SK-N-SH (cell line): ENCODE measurements around the gene CLASRP. TPM values are rescaled to one million over a fixed set of nuclear protein-coding genes. Genes with fewer than 3 reads are reported as not detected.

Source experiments
- CTCF ChIA-PET: fragments of 300-600, 350-600 bp; formaldehyde crosslinking; extraction: SDS; loops from one replicate; lab custom pipeline; 2021; lab: Yijun Ruan, JAX
- POLR2A ChIA-PET: fragments of 350-600 bp; sonication (Branson Sonifier 250); formaldehyde crosslinking; extraction: SDS; loops from one replicate; lab custom pipeline; 2020; ENCODE audit warnings: antibody characterized with exemption, inconsistent platforms; lab: Yijun Ruan, JAX
- DNase-seq: peaks from one replicate; pipeline ENCODE4 v3.0.0; 2012
- H2AFZ ChIP-seq: fragments of 200-600 bp; sonication (generic); 2 replicates; pipeline ENCODE4 v1.8.1; 2016; ENCODE audit warnings: antibody characterized with exemption, mild to moderate bottlenecking, low read depth
- H3F3A ChIP-seq: fragments of 200-600 bp; sonication (generic); replicated peaks from 2 replicates; pipeline ENCODE3; 2016; ENCODE audit warnings: antibody characterized with exemption, mild to moderate bottlenecking; ENCODE audit not compliant: insufficient read depth
- H3K27ac ChIP-seq, 2 experiments: fragments of 200-500 bp in 1 of 2; fragments of 200-600 bp in 1 of 2; sonication (Bioruptor generic) in 1 of 2; sonication (generic), shearing (Covaris generic) in 1 of 2; 2 replicates each; pipeline versions ENCODE4 v1.5.1 to v1.6.1; 2014 to 2016; ENCODE audit warnings: low read depth in 2 of 2, inconsistent platforms in 1 of 2, low read length in 1 of 2, mild to moderate bottlenecking in 1 of 2, mixed read lengths in 1 of 2
- H3K27me3 ChIP-seq: fragments of 200-600 bp; sonication (generic), shearing (Covaris generic); 2 replicates; pipeline ENCODE4 v1.6.1; 2016; ENCODE audit warnings: mixed run types; ENCODE audit not compliant: insufficient read depth
- H3K36me3 ChIP-seq, 2 experiments: fragments of 200-500 bp in 1 of 2; fragments of 200-600 bp in 1 of 2; sonication (Bioruptor generic) in 1 of 2; sonication (generic) in 1 of 2; replicated peaks in 1 of 2; 2 replicates each; pipeline versions ENCODE3 to v1.5.1; 2014 to 2016; ENCODE audit warnings: low read length in 1 of 2, mild to moderate bottlenecking in 1 of 2; ENCODE audit not compliant: insufficient read depth in 2 of 2, control insufficient read depth in 1 of 2
- H3K4me1 ChIP-seq, 2 experiments: fragments of 200-500 bp in 1 of 2; fragments of 200-600 bp in 1 of 2; sonication (Bioruptor generic) in 1 of 2; sonication (generic), shearing (Covaris generic) in 1 of 2; 2 replicates each; pipeline versions ENCODE4 v1.5.1 to v1.6.1; 2014 to 2016; ENCODE audit warnings: low read depth in 1 of 2, low read length in 1 of 2, mixed run types in 1 of 2; ENCODE audit not compliant: insufficient read depth in 2 of 2, control insufficient read depth in 1 of 2
- H3K4me2 ChIP-seq: fragments of 200-600 bp; sonication (generic), shearing (Covaris generic); 2 replicates; pipeline ENCODE4 v1.6.1; 2017; ENCODE audit warnings: mixed run types
- H3K4me3 ChIP-seq, 2 experiments: fragments of 200-500 bp in 1 of 2; fragments of 200-600 bp in 1 of 2; sonication (Bioruptor generic) in 1 of 2; sonication (generic), shearing (Covaris generic) in 1 of 2; 2 replicates each; pipeline versions ENCODE4 v1.5.1 to v1.8.1; 2014 to 2016; ENCODE audit warnings: low read depth in 2 of 2, inconsistent platforms in 1 of 2, low read length in 1 of 2, mild to moderate bottlenecking in 1 of 2, mixed read lengths in 1 of 2, moderate library complexity in 1 of 2
- H3K79me2 ChIP-seq: fragments of 200-600 bp; sonication (generic); 2 replicates; pipeline ENCODE4 v1.8.1; 2017; ENCODE audit warnings: mild to moderate bottlenecking; ENCODE audit not compliant: insufficient read depth
- H3K9ac ChIP-seq: fragments of 200-600 bp; sonication (generic); 2 replicates; pipeline ENCODE4 v1.6.1; 2017; ENCODE audit warnings: mixed run types
- H3K9me2 ChIP-seq: fragments of 200-600 bp; sonication (generic); 2 replicates; pipeline ENCODE4 v1.6.1; 2017; ENCODE audit warnings: mixed run types
- H3K9me3 ChIP-seq: fragments of 200-600 bp; sonication (generic); 2 replicates; pipeline ENCODE4 v1.6.1; 2017; ENCODE audit warnings: mixed run types, mild to moderate bottlenecking, moderate library complexity
- H4K20me1 ChIP-seq: fragments of 200-600 bp; sonication (generic); 2 replicates; pipeline ENCODE4 v1.6.1; 2017; ENCODE audit warnings: mild to moderate bottlenecking, mixed run types; ENCODE audit not compliant: insufficient read depth
- ELF1 ChIP-seq: IDR thresholded peaks from 2 replicates; pipeline ENCODE4 v1.4.0; 2012
- EP300 ChIP-seq, 2 experiments: IDR thresholded peaks; 2 replicates each; pipeline versions ENCODE4 v1.4.0 to v1.6.1; 2012; ENCODE audit warnings: borderline replicate concordance in 1 of 2, low read depth in 1 of 2, low read length in 1 of 2
- EZH2phosphoT487 ChIP-seq: fragments of 200-600 bp; sonication (generic); IDR thresholded peaks from 2 replicates; pipeline ENCODE4 v1.6.1; 2017; ENCODE audit warnings: low read depth, mixed run types, mild to moderate bottlenecking, antibody characterized with exemption, moderate library complexity, borderline replicate concordance
- FOSL2 ChIP-seq: IDR thresholded peaks from 2 replicates; pipeline ENCODE4 v1.4.0; 2012; ENCODE audit warnings: low read depth, mild to moderate bottlenecking, moderate library complexity, borderline replicate concordance
- GABPA ChIP-seq: IDR thresholded peaks from 2 replicates; pipeline ENCODE4 v1.4.0; 2012; ENCODE audit warnings: low read depth, mild to moderate bottlenecking
- MEF2A ChIP-seq: IDR thresholded peaks from 2 replicates; pipeline ENCODE4 v1.4.0; 2012; ENCODE audit warnings: low read depth, borderline replicate concordance
- MXI1 ChIP-seq: IDR thresholded peaks from 2 replicates; pipeline ENCODE4 v1.6.1; 2012; ENCODE audit warnings: mild to moderate bottlenecking, low read depth, low read length, improper control_type of control experiment
- POLR2AphosphoS5 ChIP-seq: IDR thresholded peaks from 2 replicates; pipeline ENCODE4 v1.6.1; 2012; ENCODE audit warnings: low read depth, low read length
- RAD21 ChIP-seq: IDR thresholded peaks from 2 replicates; pipeline ENCODE4 v1.6.1; 2012; ENCODE audit warnings: mild to moderate bottlenecking, low read length
- RXRA ChIP-seq: IDR thresholded peaks from 2 replicates; pipeline ENCODE4 v1.4.0; 2012; ENCODE audit warnings: low read depth, mild to moderate bottlenecking, borderline replicate concordance
- SIN3A ChIP-seq: IDR thresholded peaks from 2 replicates; pipeline ENCODE4 v1.6.1; 2012; ENCODE audit warnings: low read depth, mild to moderate bottlenecking, low read length, moderate library complexity, borderline replicate concordance
- SMC3 ChIP-seq: IDR thresholded peaks from 2 replicates; pipeline ENCODE4 v1.6.1; 2012; ENCODE audit warnings: low read depth, low read length, improper control_type of control experiment
- TEAD4 ChIP-seq: IDR thresholded peaks from 2 replicates; pipeline ENCODE4 v1.4.0; 2012; ENCODE audit warnings: mild to moderate bottlenecking, borderline replicate concordance; ENCODE audit not compliant: insufficient read depth
- WGBS: methylation state at CpG from one replicate; pipeline ENCODE4 v1.1.6; 2017; ENCODE audit warnings: low lambda C conversion rate; 5-methylcytosine and 5-hydroxymethylcytosine counted together
- polyA plus RNA-seq, 3 experiments: library from polyadenylated mRNA; depleted of rRNA; stranded (reverse); fragments of >200 nt; gene quantifications; 2 replicates each; pipeline ENCODE4 v1.2.3, GENCODE V29; 2012
- TF ChIP-seq, protein P1 (sequence below): IDR thresholded peaks from 2 replicates; pipeline ENCODE4 v1.4.0; 2012; ENCODE audit warnings: low read depth, borderline replicate concordance
- TF ChIP-seq, protein P2 (sequence below): fragments of 200-600 bp; sonication (generic); IDR thresholded peaks from 2 replicates; pipeline ENCODE4 v1.6.1; 2017; ENCODE audit warnings: antibody characterized with exemption, mild to moderate bottlenecking, moderate library complexity
- TF ChIP-seq, protein P3 (sequence below): fragments of 150-350 bp; IDR thresholded peaks from 2 replicates; pipeline ENCODE4 v1.6.1; 2016; ENCODE audit warnings: mild to moderate bottlenecking, low read depth, low read length
- TF ChIP-seq, protein P4 (sequence below): IDR thresholded peaks from 2 replicates; pipeline ENCODE4; 2012

Gene CLASRP
- polyA plus RNA-seq, 1 of the 3 experiments (the other 2 are of a cell fraction), result 54.8 TPM

DNA sequence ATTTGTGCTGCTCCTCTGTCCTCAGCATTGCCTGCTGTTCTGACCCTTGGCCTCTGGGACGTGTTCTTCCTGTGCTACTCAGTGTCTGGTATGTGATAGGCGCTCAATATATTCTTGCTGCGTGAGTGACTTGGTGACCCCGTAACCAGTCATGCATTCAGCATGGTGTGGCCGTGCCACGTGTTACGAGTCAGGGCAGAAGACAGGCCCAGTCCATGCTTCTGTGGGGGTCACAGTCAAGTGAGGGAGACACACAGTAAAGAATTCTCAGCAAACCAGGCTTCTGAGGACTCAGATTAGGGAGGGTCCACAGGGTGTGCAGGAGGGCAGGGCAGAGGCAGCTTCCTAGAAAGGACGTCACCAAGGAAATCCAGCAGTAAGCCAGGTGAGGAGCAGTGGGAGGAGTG lies 62.0 kb downstream of the CLASRP start:
- H3K9me3 ChIP-seq, result no peaks in the 10 kb centered on the region
- H2AFZ ChIP-seq, result no peak overlapping the region
- peaks cover 14 to 32% of the 10 kb centered on the region in 2 experiments; a peak in 3 of 4 replicates for H3K4me1 ChIP-seq
- POLR2A ChIA-PET, result interaction anchor here (1.9 kb wide), 1 partner anchor 8 kb away, joined by 4 read pairs; the partner anchor contains the start of gene PPP1R37
- H3K36me3 ChIP-seq, result no peaks in the 10 kb centered on the region
- peaks cover 92% of the 10 kb centered on the region for H4K20me1 ChIP-seq
- peaks cover 97% of the 10 kb centered on the region for H3K79me2 ChIP-seq
- H3K9me2 ChIP-seq, result no peaks in the 10 kb centered on the region
- no peaks in the 10 kb centered on the region for H3K27me3 ChIP-seq
- H3K27ac ChIP-seq, result no peak overlapping the region
- no peak overlapping the region for H3K9ac ChIP-seq
- TF ChIP-seq TEAD4 (no peak), GABPA (no peak), EP300 (IDR thresholded peaks at IDR 0.05; ENCODE audit: borderline replicate concordance in 1 of 2, low read depth in 1 of 2, low read length in 1 of 2) (no peak), EZH2phosphoT487 (no peak), RAD21 (no peak)
- TF ChIP-seq, protein P1, sequence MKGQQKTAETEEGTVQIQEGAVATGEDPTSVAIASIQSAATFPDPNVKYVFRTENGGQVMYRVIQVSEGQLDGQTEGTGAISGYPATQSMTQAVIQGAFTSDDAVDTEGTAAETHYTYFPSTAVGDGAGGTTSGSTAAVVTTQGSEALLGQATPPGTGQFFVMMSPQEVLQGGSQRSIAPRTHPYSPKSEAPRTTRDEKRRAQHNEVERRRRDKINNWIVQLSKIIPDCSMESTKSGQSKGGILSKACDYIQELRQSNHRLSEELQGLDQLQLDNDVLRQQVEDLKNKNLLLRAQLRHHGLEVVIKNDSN, result no peak
- TF ChIP-seq, protein P2, sequence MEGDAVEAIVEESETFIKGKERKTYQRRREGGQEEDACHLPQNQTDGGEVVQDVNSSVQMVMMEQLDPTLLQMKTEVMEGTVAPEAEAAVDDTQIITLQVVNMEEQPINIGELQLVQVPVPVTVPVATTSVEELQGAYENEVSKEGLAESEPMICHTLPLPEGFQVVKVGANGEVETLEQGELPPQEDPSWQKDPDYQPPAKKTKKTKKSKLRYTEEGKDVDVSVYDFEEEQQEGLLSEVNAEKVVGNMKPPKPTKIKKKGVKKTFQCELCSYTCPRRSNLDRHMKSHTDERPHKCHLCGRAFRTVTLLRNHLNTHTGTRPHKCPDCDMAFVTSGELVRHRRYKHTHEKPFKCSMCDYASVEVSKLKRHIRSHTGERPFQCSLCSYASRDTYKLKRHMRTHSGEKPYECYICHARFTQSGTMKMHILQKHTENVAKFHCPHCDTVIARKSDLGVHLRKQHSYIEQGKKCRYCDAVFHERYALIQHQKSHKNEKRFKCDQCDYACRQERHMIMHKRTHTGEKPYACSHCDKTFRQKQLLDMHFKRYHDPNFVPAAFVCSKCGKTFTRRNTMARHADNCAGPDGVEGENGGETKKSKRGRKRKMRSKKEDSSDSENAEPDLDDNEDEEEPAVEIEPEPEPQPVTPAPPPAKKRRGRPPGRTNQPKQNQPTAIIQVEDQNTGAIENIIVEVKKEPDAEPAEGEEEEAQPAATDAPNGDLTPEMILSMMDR, result no peak
- TF ChIP-seq, protein P3, sequence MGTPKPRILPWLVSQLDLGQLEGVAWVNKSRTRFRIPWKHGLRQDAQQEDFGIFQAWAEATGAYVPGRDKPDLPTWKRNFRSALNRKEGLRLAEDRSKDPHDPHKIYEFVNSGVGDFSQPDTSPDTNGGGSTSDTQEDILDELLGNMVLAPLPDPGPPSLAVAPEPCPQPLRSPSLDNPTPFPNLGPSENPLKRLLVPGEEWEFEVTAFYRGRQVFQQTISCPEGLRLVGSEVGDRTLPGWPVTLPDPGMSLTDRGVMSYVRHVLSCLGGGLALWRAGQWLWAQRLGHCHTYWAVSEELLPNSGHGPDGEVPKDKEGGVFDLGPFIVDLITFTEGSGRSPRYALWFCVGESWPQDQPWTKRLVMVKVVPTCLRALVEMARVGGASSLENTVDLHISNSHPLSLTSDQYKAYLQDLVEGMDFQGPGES, result no peak
- no peak overlapping the region for H3K4me3 ChIP-seq
- H3K4me2 ChIP-seq, result no peak overlapping the region
- CTCF ChIA-PET, result no interaction called here
- no peak for DNase-seq
- WGBS, result 97% methylated on average over 8 of the region's 8 CpGs
- peaks cover 13% of the 10 kb centered on the region for H3F3A ChIP-seq

DNA sequence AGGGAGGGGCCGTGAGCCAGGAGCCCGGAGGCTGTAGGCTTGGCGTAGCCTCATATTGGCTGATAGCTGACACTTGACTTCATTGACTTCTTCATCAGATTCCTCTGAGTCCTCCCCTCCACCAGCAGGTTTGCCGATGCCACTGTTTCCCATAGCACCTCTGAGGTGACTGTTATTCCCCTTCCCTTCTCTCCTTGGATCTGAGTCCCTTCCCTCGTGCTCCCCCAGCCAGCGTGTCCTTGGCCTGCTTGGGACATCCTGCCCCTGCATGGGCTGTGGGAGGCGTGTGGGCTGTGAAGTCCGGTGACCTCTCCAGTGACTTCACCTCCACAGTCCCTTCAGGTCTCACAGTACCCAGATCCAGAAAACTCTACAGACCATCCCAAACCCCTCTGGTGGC lies 63.0 kb downstream of the CLASRP start:
- Histone ChIP-seq H4K20me1 (peaks cover 89% of the 10 kb centered on the region), H3K9me3 (no peaks in the 10 kb centered on the region), H3K9ac (no peak overlapping the region), H2AFZ (no peak overlapping the region), H3K27me3 (no peaks in the 10 kb centered on the region), H3K4me3 (no peak overlapping the region), H3K9me2 (no peaks in the 10 kb centered on the region), H3K4me1 (peaks cover 14 to 32% of the 10 kb centered on the region in 2 experiments; a peak in 3 of 4 replicates), H3K36me3 (no peaks in the 10 kb centered on the region), H3K27ac (no peak overlapping the region), H3K79me2 (peaks cover 96% of the 10 kb centered on the region), H3F3A (peaks cover 13% of the 10 kb centered on the region), H3K4me2 (no peak overlapping the region)
- DNase-seq, result no peak
- POLR2A ChIA-PET, result interaction anchor here (1.9 kb wide), 1 partner anchor 9 kb away, joined by 4 read pairs; the partner anchor contains the start of gene PPP1R37
- CTCF ChIA-PET, result no interaction called here
- WGBS, result 89% methylated on average over 8 of the region's 8 CpGs
- TF ChIP-seq EP300 (IDR thresholded peaks at IDR 0.05; ENCODE audit: borderline replicate concordance in 1 of 2, low read depth in 1 of 2, low read length in 1 of 2), result no peak
- TF ChIP-seq EZH2phosphoT487, result no peak
- TF ChIP-seq, protein P3, result no peak
- TF ChIP-seq, protein P4, sequence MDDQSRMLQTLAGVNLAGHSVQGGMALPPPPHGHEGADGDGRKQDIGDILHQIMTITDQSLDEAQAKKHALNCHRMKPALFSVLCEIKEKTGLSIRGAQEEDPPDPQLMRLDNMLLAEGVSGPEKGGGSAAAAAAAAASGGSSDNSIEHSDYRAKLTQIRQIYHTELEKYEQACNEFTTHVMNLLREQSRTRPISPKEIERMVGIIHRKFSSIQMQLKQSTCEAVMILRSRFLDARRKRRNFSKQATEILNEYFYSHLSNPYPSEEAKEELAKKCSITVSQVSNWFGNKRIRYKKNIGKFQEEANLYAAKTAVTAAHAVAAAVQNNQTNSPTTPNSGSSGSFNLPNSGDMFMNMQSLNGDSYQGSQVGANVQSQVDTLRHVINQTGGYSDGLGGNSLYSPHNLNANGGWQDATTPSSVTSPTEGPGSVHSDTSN, result no peak
- no peak for TF ChIP-seq ELF1
- TF ChIP-seq SIN3A, result no peak
- TF ChIP-seq POLR2AphosphoS5, result no peak
- no peak for TF ChIP-seq RAD21
- TF ChIP-seq FOSL2, result no peak
- TF ChIP-seq MXI1, result no peak
- TF ChIP-seq SMC3, result no peak
- no peak for TF ChIP-seq RXRA
- TF ChIP-seq MEF2A, result no peak
